H1 (cell line): ENCODE measurements around the gene HNRNPA1. TPM values are rescaled to one million over a fixed set of nuclear protein-coding genes. Genes with fewer than 3 reads are reported as not detected.

Source experiments
- CTCF ChIA-PET: fragments of 300-600 bp; sonication (Branson Sonifier 250); formaldehyde crosslinking; loops from one replicate; lab custom pipeline; 2021; ENCODE audit not compliant: partially characterized antibody; lab: Charles Lee
- POLR2A ChIA-PET: fragments of 300-600 bp; sonication (Branson Sonifier 250); formaldehyde crosslinking; loops from one replicate; lab custom pipeline; 2021; ENCODE audit warnings: inconsistent platforms; ENCODE audit not compliant: partially characterized antibody; lab: Charles Lee
- DNase-seq, 2 experiments: peaks; one replicate each; pipeline versions ENCODE4 v3.0.0 to v3.0.0-alpha.2; 2010 to 2022; ENCODE audit warnings: low spot score in 2 of 2, low read depth in 1 of 2, mixed read lengths in 1 of 2
- FAIRE-seq: peaks from 2 replicates; lab custom pipeline; 2011; peaks lifted over from hg19 to GRCh38; lab: Jason Lieb, UNC
- H2AFZ ChIP-seq: 2 replicates; pipeline ENCODE4 v1.8.1; 2012; ENCODE audit warnings: low read length, inconsistent platforms
- H2AK5ac ChIP-seq: 2 replicates; pipeline ENCODE4 v1.6.1; 2013; ENCODE audit warnings: low read depth, low read length
- H2BK120ac ChIP-seq: replicated peaks from 2 replicates; pipeline ENCODE3; 2013; ENCODE audit warnings: low read depth, low read length, inconsistent platforms
- H2BK12ac ChIP-seq: 2 replicates; pipeline ENCODE4 v1.6.1; 2013; ENCODE audit warnings: low read depth, low read length
- H2BK15ac ChIP-seq: 2 replicates; pipeline ENCODE4 v1.6.1; 2013; ENCODE audit warnings: low read length
- H2BK20ac ChIP-seq: 2 replicates; pipeline ENCODE4 v1.6.1; 2013; ENCODE audit warnings: low read length
- H2BK5ac ChIP-seq: 2 replicates; pipeline ENCODE4 v1.6.1; 2013; ENCODE audit warnings: low read depth, low read length
- H3K14ac ChIP-seq: 2 replicates; pipeline ENCODE4 v1.6.1; 2013; ENCODE audit warnings: inconsistent platforms; ENCODE audit not compliant: insufficient read length
- H3K18ac ChIP-seq: 2 replicates; pipeline ENCODE4 v1.6.1; 2013; ENCODE audit warnings: low read length; ENCODE audit errors: extremely low read depth
- H3K23ac ChIP-seq: 2 replicates; pipeline ENCODE4 v1.6.1; 2013; ENCODE audit warnings: inconsistent platforms; ENCODE audit not compliant: insufficient read length
- H3K23me2 ChIP-seq: 2 replicates; pipeline ENCODE4 v1.6.1; 2013; ENCODE audit warnings: low read depth, low read length
- H3K27ac ChIP-seq: 2 replicates; pipeline ENCODE4 v1.6.1; 2011; ENCODE audit warnings: low read depth, low read length, inconsistent platforms
- H3K27me3 ChIP-seq, 4 experiments: replicated peaks in 1 of 4; 1 replicate in 1 of 4; 2 replicates in 3 of 4; pipeline versions ENCODE4 v1.6.1 to v1.8.1; 2011 to 2013; ENCODE audit warnings: low read length in 3 of 4, mild to moderate bottlenecking in 3 of 4, inconsistent platforms in 2 of 4, mixed read lengths in 2 of 4, moderate library complexity in 1 of 4; ENCODE audit not compliant: control insufficient read depth in 3 of 4, insufficient read depth in 3 of 4; ENCODE audit errors: extremely low read depth in 1 of 4
- H3K36me3 ChIP-seq, 4 experiments: 2 replicates each; pipeline versions ENCODE4 v1.6.1 to v1.8.1; 2011 to 2013; ENCODE audit warnings: mild to moderate bottlenecking in 4 of 4, low read length in 3 of 4, moderate library complexity in 2 of 4, control low read depth in 1 of 4, inconsistent platforms in 1 of 4; ENCODE audit not compliant: insufficient read depth in 4 of 4, control insufficient read depth in 2 of 4
- H3K4ac ChIP-seq: replicated peaks from 2 replicates; pipeline ENCODE3; 2013; ENCODE audit warnings: low read length, low read depth, mixed read lengths, inconsistent platforms; ENCODE audit not compliant: insufficient read length
- H3K4me1 ChIP-seq, 4 experiments: replicated peaks in 1 of 4; 1 replicate in 1 of 4; 2 replicates in 3 of 4; pipeline versions ENCODE4 v1.6.1 to v1.8.1; 2011 to 2013; ENCODE audit warnings: low read length in 3 of 4, inconsistent platforms in 2 of 4, mixed read lengths in 1 of 4; ENCODE audit not compliant: insufficient read depth in 4 of 4, control insufficient read depth in 3 of 4
- H3K4me2 ChIP-seq, 2 experiments: 2 replicates each; pipeline versions ENCODE4 v1.6.1 to v1.8.1; 2011 to 2013; ENCODE audit warnings: low read depth in 2 of 2, low read length in 2 of 2, control low read depth in 1 of 2, inconsistent platforms in 1 of 2, mild to moderate bottlenecking in 1 of 2; ENCODE audit not compliant: insufficient read depth in 1 of 2
- H3K4me3 ChIP-seq, 4 experiments: fragments of 200-600, 300-600 bp in 1 of 4; sonication (generic), shearing (Covaris generic), sonication (Bioruptor Twin) in 1 of 4; 2 replicates each; pipeline versions ENCODE4 v1.5.1 to v1.8.1; 2011 to 2016; ENCODE audit warnings: low read length in 4 of 4, low read depth in 3 of 4, control low read depth in 2 of 4, inconsistent platforms in 2 of 4, mild to moderate bottlenecking in 2 of 4, mixed read lengths in 1 of 4, moderate library complexity in 1 of 4; ENCODE audit not compliant: insufficient read depth in 2 of 4; ENCODE audit errors: extremely low read depth in 1 of 4
- H3K56ac ChIP-seq: replicated peaks from 2 replicates; pipeline ENCODE3; 2013; ENCODE audit warnings: low read depth, mild to moderate bottlenecking, mixed read lengths, low read length, inconsistent platforms; ENCODE audit not compliant: insufficient read length
- H3K79me1 ChIP-seq: 2 replicates; pipeline ENCODE4 v1.6.1; 2013; ENCODE audit warnings: low read depth, low read length, control low read depth
- H3K79me2 ChIP-seq, 2 experiments: 2 replicates each; pipeline versions ENCODE4 v1.6.1 to v1.8.1; 2012 to 2013; ENCODE audit warnings: low read length in 2 of 2, mild to moderate bottlenecking in 2 of 2, inconsistent platforms in 1 of 2; ENCODE audit not compliant: insufficient read depth in 2 of 2, control insufficient read depth in 1 of 2
- H3K9ac ChIP-seq, 4 experiments: replicated peaks in 1 of 4; 1 replicate in 1 of 4; 2 replicates in 3 of 4; pipeline versions ENCODE4 v1.6.1 to v1.8.1; 2011 to 2013; ENCODE audit warnings: low read depth in 3 of 4, low read length in 3 of 4, control low read depth in 2 of 4, mild to moderate bottlenecking in 2 of 4, moderate library complexity in 2 of 4, inconsistent platforms in 1 of 4; ENCODE audit errors: extremely low read depth in 1 of 4
- H3K9me3 ChIP-seq, 2 experiments: 2 replicates each; pipeline versions ENCODE4 v1.6.1 to v1.8.1; 2012 to 2013; ENCODE audit warnings: mild to moderate bottlenecking in 2 of 2, moderate library complexity in 2 of 2, control low read depth in 1 of 2, inconsistent platforms in 1 of 2, low read depth in 1 of 2, low read length in 1 of 2, mixed read lengths in 1 of 2; ENCODE audit not compliant: insufficient read depth in 2 of 2
- H4K20me1 ChIP-seq, 2 experiments: replicated peaks in 1 of 2; 2 replicates each; pipeline versions ENCODE3 to v1.8.1; 2011 to 2013; ENCODE audit warnings: inconsistent platforms in 2 of 2, low read length in 2 of 2, mild to moderate bottlenecking in 1 of 2; ENCODE audit not compliant: insufficient read depth in 2 of 2, control insufficient read depth in 1 of 2
- H4K5ac ChIP-seq: 2 replicates; pipeline ENCODE4 v1.6.1; 2013; ENCODE audit warnings: low read length, low read depth, mixed read lengths, inconsistent platforms; ENCODE audit not compliant: insufficient read length
- H4K8ac ChIP-seq: 2 replicates; pipeline ENCODE4 v1.8.0; 2013; ENCODE audit warnings: mild to moderate bottlenecking, moderate library complexity, low read length, inconsistent platforms; ENCODE audit not compliant: insufficient read depth; ENCODE audit errors: extremely low read depth
- H4K91ac ChIP-seq: replicated peaks from 2 replicates; pipeline ENCODE3; 2013; ENCODE audit warnings: low read length, mixed read lengths, inconsistent platforms; ENCODE audit not compliant: insufficient read length
- KDM5A ChIP-seq: fragments of 200-600 bp; IDR thresholded peaks from 2 replicates; pipeline ENCODE4 v1.7.1; 2012; ENCODE audit warnings: mild to moderate bottlenecking, low read length, inconsistent platforms, mixed read lengths
- WGBS, 2 experiments: shearing (Covaris generic) in 1 of 2; methylation state at CpG; one replicate each; pipeline versions ENCODE4 v1.1.6 to v1.1.7; 2013 to 2015; ENCODE audit warnings: low lambda C conversion rate in 2 of 2, mixed read lengths in 2 of 2, inconsistent platforms in 1 of 2, low coverage in 1 of 2, missing lambda C conversion rate in 1 of 2; ENCODE audit not compliant: insufficient replicate concordance in 2 of 2, insufficient coverage in 1 of 2, insufficient read length in 1 of 2; ENCODE audit errors: extremely low coverage in 1 of 2, missing lambda C conversion rate in 1 of 2; 5-methylcytosine and 5-hydroxymethylcytosine counted together
- polyA plus RNA-seq, 7 experiments: library from polyadenylated mRNA; depleted of rRNA in 3 of 7; stranded (reverse) in 5 of 7; unstranded in 2 of 7; fragments of >200 nt in 5 of 7; fragments of 200-250 nt in 2 of 7; gene quantifications; 1 replicate in 5 of 7; 2 replicates in 1 of 7; 4 replicates in 1 of 7; pipeline versions ENCODE4 v1.2.1 to v1.2.3, GENCODE V29; 2011 to 2013; ENCODE audit warnings: missing spikeins in 2 of 7, mixed read lengths in 2 of 7
- total RNA-seq: library from RNA; stranded (reverse); fragmentation: NEBNext Ultra II Directional; extraction: Animal tissue kit (Norgen Biotek cat#: 25700); gene quantifications from 2 replicates; pipeline ENCODE4 v1.2.1, GENCODE V29; 2021

HNRNPA1 gene
- total and polyA plus RNA-seq, 2 of the 8 experiments (the other 6 are each of a cell fraction or from before 2014, with no cell fraction given), result 835 to 2,738 TPM

DNA sequence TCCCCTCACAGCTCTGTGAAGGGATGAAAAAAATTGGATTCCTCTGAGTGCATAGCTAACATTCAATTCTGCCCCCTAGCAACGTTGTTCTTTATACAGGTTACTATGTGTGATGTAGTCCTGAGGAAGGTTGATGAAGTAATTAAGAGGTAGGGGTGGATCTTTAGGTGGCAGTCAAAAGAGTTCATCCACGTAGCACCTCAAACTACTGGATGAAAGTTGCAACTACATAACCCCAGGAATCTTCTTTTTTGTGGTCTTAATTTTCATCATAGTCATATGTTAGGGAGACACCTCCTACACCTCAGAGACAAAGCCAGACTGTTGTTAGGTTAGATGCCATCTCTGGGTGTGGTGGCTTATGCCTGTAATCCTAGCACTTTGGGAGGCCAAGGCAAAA, 30.5 kb downstream of the HNRNPA1 start:
- Histone ChIP-seq H3K4ac (no peak overlapping the region), H3K9ac (no peak overlapping the region), H3K18ac (no peak overlapping the region), H2AK5ac (no peak overlapping the region), H2BK12ac (no peak overlapping the region), H3K23ac (no peak overlapping the region), H4K5ac (no peak overlapping the region), H3K4me1 (peaks cover 0 to 4% (median 0%) of the 10 kb centered on the region in 4 experiments; a peak in 3 of 7 replicates), H2BK20ac (no peak overlapping the region), H3K79me2 (no peaks in the 10 kb centered on the region), H2BK15ac (no peak overlapping the region), H4K8ac (no peak overlapping the region), H3K56ac (no peak overlapping the region), H2BK5ac (no peak overlapping the region), H3K79me1 (no peaks in the 10 kb centered on the region), H3K14ac (no peak overlapping the region), H3K27me3 (no peaks in the 10 kb centered on the region), H3K4me2 (no peak overlapping the region), H3K4me3 (no peak overlapping the region), H3K23me2 (no peaks in the 10 kb centered on the region), H2AFZ (no peak overlapping the region), H3K9me3 (no peaks in the 10 kb centered on the region), H3K27ac (no peak overlapping the region), H4K91ac (no peak overlapping the region), H2BK120ac (no peak overlapping the region), H3K36me3 (no peaks in the 10 kb centered on the region), H4K20me1 (no peaks in the 10 kb centered on the region)
- no peak for TF ChIP-seq KDM5A
- ChIA-PET CTCF (interaction anchor here (0.7 to 34.6 kb wide), 6 partner anchors 13 to 93 kb away, joined by 4 to 618 read pairs (median 5); partner anchors contain the start of genes COPZ1 and NFE2), POLR2A (interaction anchor here (0.9 to 3.6 kb wide), 8 partner anchors 9 to 30 kb away, joined by 3 to 17 read pairs (median 5); partner anchors contain the start of genes COPZ1, HNRNPA1 and NFE2)
- 91% methylated on average over 2 of the region's 2 CpGs; no CpG with 5 or more reads in 1 of the 2 experiments for WGBS, 2 experiments
- FAIRE-seq (no peak), DNase-seq (no peak)
